HG03521 (cell line): Measurements from ENCODE around the gene NR2E3.

Experiments used
- ATAC-seq: cut with Tn5 transposase; IDR thresholded peaks from one replicate; pipeline ENCODE4 v1.9.1; 2021; ENCODE audit warnings: mild to moderate bottlenecking, moderate library complexity; ENCODE audit not compliant: unreplicated experiment

NR2E3 gene

DNA sequence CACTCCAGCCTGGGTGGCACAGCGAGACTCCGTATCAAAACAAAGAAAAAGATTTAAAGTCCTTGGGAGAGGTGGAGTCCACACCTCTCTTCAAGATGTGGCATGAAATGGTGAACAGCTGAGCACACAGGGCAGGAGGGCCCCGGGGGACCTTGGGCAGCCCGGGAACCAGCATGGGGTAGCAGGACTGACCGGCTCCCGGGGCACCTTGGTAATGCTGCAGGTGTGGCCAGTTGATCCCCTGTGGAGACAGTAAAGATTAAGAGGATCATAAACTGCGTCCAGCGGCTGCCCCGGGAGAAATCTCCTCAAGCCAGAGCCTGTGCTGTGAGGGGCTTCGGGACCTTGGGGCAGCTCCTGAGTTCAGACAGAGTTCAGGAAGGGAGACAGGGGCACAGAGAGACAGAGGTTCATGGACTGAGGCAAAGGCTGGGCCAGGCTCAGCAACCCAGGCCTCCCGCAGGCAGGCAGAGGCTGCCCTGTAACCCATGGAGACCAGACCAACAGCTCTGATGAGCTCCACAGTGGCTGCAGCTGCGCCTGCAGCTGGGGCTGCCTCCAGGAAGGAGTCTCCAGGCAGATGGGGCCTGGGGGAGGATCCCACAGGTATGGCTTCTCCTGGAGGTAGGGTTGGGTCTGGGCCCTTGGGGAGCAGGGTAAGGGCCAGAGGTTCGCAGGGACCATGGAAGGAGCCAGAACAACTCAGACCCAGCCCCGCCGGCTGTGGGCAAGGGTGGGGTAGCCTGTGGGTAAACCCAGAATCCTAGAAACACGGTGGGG is at the start of gene NR2E3:
Gene NR2E3 (plus strand): TSS at position 299 of the 780 bp plus-strand sequence. CDS start 190 bp downstream, at position 489.
- no peak for ATAC-seq

DNA sequence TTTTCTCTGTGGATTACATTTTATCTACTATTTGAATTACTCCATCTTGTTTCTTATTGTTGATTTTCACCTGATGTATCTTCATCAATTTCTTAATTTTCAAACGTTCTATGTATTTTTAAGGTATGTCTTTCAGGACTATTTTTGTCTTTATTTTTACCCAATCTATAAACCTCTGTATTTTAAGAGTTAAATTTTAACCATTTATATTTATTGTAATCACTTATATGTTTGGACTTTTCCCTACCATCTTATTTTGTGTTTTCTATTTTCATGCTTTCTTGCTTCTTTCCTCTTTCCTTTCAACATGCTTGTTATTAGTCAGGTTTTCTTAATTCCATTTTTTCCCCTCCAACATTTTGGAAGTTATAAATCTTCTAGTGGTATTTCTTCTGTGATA is 49.5 kb upstream of the NR2E3 start:
- no peak for ATAC-seq

DNA sequence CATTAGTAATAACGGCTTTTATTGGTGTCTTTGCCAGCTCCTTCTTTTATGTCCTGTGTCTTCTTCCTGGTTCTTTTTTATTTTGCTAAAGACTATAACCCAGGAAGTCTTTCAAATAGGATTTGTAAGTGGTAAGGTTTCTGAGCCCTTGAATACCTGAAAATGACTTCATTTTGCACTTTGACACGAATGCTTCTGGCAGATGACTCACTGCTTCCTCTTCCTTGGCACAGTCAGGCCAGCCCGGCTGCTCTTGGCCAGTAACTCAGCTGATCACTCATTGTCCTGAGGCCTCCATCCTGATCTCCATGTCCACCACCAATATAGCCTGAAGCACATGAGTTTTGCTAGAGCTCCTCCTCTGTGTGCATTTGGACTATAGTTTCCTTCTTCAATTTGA is 48.7 kb upstream of the NR2E3 start:
- ATAC-seq, result no peak

DNA sequence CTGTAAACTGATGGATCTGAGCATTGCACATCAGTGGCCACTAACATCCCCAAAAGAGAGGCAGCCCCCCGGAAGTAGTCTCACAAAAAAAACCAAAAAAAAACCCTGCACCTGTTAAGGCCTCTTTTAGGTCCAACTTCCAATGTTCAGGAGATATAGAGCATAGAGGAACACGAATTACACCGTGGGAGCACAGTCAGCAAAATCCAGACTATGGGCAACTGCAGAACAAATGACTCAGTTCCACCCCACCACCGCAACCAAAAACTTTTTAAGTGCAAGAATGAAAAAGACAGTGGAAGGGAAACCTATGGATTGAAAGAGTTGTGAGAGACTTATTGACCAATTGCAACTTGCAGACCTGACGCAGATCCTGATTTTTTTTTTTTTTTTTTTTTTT is 42.2 kb upstream of the NR2E3 start:
- ATAC-seq, result no peak

DNA sequence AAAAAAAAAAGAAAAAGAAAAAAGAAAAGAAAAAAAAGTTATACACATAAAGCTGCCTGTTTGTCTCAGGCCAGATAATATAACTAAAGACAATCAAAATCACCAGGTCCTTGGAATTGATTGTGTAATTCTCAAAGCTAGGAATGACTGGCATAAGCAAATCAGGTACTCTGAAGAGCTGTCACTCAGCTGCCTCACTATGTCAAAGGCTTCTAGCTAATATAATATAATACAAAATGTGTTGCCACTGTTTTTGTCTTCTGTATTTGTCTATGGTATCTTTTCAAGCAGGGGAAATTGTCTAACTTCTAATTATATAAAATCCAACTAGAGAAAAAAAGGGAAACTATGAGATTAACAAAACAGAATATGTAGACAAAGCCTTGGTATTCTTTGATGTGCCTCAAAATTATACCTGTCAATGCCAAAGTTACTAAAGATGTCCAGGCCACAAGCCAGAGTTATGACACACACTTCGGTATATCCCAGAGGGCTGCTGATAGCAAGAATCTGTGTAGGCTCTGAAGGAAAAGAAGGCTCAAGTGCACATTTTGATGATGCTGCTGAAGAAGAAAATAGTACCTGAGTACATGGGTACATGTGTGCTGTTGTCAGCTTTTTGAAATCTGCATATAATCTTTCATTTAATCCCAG is 37.0 kb upstream of the NR2E3 start:
- ATAC-seq, result no peak

DNA sequence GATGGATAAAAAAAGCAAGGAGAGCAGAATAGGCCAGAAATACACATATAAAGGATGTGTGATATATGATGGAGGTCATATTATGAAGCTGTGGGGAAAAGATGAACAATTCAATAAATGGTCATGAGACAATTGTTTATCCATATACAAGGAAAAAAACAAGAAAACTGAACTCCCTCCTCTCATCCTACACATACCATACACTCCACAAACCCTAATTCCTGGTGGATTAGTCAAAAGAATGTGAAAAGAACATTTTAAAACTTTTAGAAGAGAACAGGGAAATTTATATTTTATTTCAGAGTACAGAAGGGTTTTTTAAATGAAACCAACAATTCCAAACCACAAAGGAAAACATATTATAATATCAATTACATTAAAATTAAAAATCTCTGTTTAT is 34.5 kb upstream of the NR2E3 start:
- ATAC-seq, result no peak

DNA sequence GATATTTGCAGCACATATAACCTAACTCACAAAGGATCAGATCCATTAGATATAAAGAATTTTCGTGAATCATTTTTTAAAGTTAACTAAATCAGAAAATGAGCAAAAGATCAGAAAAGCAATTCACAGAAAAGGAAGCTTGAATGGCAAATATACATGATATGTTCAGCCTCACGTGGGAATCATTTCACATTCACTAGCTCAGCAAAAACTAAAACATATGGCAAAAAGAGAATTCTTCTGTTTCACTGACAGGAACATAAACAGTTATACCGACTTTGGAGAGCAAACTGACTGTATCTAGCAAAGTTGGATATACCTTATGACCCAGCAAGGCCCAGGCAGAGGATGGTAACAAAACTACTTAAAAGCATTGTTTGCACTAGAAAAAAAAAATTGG is 34.0 kb upstream of the NR2E3 start:
- no peak for ATAC-seq

DNA sequence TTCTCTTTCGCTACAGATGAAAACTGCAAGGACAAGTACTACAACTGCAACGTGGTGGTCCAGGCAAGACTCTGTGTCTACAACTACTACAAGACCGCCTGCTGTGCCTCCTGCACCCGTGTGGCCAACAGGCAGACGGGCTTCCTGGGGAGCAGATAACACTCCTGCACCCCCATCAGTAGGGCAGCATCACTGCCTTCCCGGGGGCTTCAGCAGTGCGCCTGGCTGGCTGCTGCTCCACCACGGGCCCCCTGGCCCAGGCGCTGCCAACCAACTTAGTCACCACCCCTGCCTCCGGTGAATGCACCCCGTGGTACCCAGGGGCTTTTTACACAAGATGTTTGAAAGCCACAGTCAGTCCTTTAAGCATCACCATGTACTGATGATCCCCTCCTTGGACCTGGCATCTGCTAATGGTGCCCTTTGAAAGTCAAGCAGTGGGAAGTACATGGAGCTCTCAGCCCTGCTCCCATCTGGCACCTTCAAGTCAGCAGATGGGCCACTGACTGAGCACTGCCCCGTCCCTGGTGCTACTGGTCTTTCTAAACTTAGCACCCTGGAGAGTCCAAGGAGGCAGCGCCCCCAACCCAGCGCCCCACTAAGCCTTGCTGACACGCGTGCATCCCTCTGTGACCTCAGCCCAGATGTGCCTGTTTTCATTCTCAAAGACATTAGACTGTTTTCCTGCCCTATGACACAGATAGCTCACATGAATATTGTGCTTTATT is 33.0 kb upstream of the NR2E3 start:
- no peak for ATAC-seq

DNA sequence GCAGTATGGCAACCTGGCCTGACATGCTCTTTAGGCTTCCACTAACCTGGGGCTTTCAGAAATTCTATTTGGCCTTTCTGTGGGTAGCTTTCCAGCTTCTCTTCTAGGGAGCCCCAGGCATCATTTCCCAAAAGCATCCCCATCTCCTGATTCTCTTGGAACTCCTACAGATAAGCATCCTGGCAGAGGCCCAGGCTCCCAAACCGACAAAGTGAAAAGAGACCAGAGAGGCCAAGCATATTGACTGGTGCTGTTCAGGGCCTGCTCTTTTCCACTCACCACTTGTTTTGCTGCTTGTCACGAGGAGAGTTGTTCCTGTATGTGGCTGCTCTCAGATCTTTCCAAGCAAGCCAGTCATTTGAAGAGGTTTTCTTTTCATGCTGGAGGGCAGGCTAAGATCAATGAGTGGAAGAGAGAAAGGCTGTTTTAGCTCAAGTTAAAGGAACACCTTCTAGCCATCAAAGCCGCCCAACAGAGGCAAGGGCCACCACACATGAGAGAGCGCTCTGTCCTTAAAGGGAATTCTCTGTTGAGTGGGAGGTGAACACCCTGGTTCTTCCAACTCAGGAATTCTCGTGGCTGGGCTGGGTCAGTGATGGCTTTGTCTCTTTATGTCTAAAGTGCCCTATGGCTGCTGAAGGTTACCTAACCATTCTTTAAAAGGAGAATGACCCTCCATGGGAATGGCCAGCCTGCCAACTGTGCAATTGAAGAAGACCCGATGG is 31.1 kb upstream of the NR2E3 start:
- ATAC-seq, result no peak

DNA sequence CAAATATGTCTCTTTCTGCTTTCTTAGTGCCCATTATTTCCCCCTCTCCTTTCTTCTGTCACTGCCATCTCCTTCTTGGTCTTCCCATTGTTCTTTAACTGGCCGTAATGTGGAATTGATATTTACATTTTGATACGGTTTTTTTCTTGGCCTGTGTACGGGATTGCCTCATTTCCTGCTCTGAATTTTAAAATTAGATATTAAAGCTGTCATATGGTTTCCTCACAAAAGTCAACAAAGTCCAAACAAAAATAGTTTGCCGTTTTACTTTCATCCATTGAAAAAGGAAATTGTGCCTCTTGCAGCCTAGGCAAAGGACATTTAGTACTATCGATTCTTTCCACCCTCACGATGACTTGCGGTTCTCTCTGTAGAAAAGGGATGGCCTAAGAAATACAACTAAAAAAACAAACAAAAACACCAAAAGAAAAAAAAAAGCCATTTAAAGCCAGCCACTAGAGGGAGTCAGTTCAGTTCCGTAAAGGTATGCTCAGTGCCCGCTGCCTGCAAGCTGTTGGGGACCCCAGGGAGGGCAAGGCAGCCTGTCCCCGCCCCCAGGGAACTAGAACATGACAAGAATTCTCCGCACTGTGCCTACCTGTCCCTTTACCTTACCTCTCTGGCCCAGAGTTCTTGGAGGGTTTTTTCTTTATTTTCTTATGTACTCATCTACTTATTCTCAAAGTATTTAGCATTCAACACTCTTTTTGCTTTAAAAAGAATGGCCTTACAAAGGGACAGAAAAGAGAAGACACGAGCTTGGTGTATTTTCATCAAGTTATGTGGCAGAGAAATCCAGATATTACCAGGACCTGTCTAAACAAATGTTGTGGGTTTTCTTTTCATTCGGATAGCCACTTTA is 30.0 kb upstream of the NR2E3 start:
- ATAC-seq, result peak; percentile 58

DNA sequence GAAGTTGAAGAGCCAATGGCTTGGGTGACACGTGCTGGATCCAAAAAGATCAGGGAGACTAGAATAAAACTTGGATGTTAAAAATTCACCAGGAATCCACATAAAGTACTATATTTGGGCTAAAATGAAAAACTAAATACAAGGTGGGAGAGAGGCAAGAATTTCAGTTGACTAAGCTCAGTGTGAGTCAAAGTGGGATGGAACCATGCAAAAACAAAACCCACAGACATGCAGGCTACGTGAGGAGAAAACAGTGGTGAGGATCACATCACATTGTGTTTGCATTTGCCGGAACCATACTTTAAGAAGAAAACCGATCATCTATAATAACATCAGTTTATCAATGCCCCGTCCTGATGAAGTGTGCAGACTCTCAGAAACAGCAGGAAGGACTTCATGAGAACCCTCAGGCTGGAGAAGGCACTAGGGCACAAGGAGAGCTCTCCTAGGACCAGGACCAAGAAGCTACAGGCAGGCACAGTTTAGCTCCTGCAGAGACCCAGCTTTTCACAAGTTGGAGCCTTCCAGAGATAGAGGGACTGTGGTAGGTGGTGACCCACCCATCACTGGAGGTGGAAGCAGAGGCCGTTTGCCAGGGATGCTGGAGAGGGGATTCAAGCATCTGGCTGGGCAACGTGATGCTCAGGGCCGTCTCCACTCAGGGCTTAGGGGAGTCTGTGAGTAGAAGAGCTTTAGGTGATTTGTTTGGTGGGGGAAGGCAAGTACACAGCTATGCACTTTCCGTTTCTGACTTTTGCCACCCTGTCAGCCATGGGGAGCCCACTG is 29.0 kb upstream of the NR2E3 start:
- no peak for ATAC-seq

DNA sequence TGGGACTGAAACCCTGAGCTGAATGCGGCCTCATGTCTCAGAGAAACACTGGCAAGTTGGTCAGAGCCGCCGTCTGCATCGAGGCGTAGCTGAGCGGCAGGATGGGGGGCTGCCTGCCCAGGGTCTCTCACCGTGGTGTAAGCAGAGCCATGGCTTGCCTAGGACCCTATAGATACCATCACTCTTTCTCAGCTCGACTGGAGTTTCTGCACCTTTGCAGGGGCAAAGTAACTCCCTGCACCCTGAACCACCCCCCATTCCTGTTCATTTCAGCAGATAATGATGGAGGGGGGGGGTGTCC is 28.4 kb upstream of the NR2E3 start:
- no peak for ATAC-seq

DNA sequence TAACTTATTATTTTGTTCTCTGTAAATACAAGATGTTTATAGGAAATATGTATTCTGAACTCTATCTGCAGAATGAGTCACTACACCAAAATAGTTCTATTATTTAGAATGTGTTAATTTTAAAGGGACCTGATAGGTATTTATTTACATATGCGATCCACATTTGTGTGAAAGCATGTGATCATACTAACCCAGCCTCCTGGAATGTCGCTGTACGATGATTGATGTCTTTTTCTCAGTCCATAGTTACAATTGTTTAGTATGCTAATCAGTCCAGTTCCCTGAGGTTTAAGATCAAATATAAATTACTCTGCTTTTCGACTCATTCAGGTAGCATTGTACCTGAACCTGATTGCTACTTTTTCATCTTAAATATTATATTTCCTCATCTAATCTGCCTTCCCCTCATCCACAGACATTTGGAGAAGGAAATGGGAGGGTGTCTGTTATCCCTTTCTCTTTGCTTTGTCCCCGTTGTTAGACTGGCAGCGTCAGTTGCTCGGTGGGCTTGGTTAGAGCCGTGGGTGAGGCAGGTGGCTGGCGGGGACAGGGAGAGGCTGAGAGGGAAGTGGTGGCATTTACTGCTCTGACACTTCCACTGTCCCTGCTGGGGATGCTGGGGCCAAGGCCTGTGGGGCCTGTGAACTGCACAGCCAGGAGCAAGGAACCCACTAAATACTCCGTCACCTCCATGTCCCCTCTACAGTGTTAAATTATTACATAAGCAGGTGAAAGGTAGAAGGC is 27.8 kb upstream of the NR2E3 start:
- no peak for ATAC-seq

DNA sequence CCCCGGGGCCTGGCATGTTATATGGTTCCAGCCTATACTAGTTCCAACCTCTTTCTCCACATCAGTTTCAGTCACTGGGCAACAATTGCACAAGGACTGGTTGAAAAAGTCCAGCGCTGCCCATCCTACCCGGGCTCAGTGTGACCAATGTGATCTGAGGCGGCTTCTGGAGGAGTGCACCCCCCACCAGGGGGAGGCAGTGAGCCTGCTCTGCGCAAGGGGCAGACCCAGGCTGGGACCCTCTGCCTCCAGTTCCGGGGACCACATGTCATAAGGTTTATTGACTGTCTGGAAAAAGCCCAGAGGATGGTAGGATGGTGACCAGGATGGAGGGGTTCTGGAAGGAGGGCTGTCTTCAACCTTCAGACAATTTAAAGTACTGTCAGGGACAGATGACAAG is 25.6 kb upstream of the NR2E3 start:
- ATAC-seq, result no peak

DNA sequence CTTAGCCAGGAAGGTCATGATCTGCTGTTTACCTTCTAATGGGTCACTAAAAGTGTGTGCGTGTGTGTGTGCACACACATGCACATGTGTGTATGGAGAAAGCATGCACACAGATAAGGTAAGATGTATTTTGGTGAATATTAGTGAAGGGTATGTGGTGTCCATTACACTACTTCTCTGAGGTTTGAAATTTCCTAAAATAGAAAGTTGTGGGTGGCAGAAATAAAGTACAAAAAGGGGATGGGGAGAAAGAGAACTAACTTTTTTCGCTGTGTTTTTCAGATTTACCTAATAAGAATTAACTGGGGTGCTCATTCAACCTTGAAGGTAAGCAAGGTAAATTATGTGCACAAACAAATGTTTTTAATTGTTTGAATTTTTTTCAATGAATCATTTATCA is 24.4 kb upstream of the NR2E3 start:
- ATAC-seq, result no peak

DNA sequence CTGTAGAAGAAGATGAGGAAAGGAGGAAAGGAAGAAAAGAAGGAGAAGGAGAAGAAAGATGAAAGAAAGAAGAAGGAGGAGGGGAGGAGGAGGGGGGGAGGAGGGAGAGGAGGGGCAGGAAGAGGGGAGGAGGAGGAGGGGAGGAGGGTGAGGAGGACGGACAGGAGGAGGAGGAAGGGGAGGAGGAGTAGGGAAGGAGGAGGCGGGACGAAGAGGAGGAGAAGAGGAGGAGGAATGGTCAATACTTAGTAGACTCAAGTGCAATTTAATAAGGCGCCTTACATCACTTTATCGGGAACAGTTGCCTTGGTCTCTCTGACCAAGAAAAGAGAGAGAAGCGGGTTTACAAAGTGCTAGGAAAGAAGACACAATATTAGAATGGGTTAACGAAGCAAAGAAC is 23.7 kb upstream of the NR2E3 start:
- ATAC-seq, result no peak

DNA sequence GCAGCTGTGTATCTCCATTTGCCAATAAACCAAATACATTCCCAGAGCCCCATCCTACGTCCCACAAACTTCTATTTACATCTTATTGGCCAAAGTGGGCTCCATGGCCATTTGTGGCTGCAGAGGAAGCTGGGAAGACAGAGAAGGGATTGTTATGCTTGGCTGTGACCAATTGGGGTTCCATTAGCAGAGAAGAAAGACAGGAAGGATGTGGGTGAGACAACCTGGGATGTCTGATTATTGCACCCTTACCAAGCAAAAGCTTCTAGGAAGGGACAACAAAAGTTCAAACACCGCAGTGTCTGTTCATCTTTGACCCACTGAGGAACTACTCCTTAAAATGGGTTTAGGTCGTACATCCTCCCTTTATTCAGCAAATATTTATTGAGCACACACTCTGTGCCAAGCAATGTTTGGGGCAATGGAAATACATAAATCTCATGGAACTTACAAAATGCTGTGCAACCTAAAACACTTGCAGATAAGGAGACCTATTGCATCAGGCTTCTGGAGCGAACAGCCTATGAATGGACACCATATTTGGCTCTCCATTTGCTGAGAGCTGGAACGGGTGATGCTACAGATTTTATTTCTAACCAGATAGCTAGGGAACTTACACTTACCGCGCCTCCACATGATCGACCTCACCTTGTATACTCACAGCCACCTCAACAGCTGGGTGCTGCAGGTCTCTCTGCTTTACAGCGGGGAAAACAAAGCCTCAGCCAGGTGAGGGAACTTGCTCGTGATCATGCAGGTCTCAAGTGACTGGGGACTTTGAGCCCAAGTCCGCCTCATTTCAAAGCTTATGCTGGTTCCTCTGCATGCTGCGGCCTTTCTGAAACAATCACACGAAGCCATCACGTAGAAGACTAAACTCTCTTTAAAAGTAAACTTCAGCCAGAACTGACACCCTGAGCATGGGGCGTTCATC is 21.4 kb upstream of the NR2E3 start:
- ATAC-seq, result no peak

DNA sequence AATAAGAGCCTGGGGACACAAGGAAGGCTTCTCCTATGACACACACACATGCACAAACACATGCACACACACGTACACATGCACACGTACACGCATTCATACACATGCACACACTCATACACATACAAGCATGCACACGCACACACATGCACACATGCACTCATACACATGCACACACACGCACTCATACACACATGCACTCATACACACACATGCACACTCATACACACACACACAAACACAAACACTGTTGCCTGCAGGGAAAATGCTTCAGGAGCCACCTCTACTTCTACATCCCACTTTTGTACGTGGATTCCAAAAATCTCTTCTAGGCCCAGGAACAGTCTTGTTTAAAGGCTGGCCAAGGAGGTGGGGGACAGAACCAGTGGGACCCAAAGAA is 20.7 kb upstream of the NR2E3 start:
- no peak for ATAC-seq
